Transverse colon (tissue), 4 donors: ENCODE results near the gene ANKRD44.

Experiments
- CTCF ChIP-seq, 5 experiments: fragments of 200-600 bp in 3 of 5; fragments of 450-650 bp in 2 of 5; sonication (generic) in 3 of 5; IDR thresholded peaks; 1 replicate in 2 of 5; 2 replicates in 3 of 5; pipeline ENCODE4 v1.5.1; 2016 to 2017; ENCODE audit warnings: antibody characterized with exemption in 5 of 5, inconsistent platforms in 3 of 5, mild to moderate bottlenecking in 2 of 5, moderate library complexity in 1 of 5
- POLR2A ChIP-seq: fragments of 450-650 bp; IDR thresholded peaks from one replicate; pipeline ENCODE4 v1.6.1; 2016; ENCODE audit warnings: antibody characterized with exemption, mild to moderate bottlenecking, moderate library complexity
- POLR2AphosphoS5 ChIP-seq, 3 donors: sonication (generic); formaldehyde crosslinking; IDR thresholded peaks; one replicate each; pipeline ENCODE4 v1.6.1; 2016; ENCODE audit warnings: antibody characterized with exemption in 3 of 3

- TF ChIP-seq CTCF (IDR thresholded peaks at IDR 0.05), result no peak
- TF ChIP-seq POLR2A, result no peak
- TF ChIP-seq POLR2AphosphoS5 (IDR thresholded peaks at IDR 0.05), result no peak
Observed at GRCh38 chr2:197281421-197281820, 29.2 kb downstream of the ANKRD44 start.
